Fibroblast of the aortic adventitia (primary cell): ENCODE data around the gene CROCC2. TPM values are rescaled to one million over a fixed set of nuclear protein-coding genes. Genes with fewer than 3 reads are reported as not detected.

Experiments
- DNase-seq: peaks from one replicate; pipeline ENCODE4 v3.0.0-alpha.2; 2010; ENCODE audit warnings: low read depth
- H3K4me3 ChIP-seq: 2 replicates; pipeline ENCODE4 v1.5.1; 2011; ENCODE audit warnings: low read depth, mild to moderate bottlenecking, control low read depth, low read length, moderate library complexity
- CTCF ChIP-seq: IDR thresholded peaks from 2 replicates; pipeline ENCODE4 v1.5.1; 2011; ENCODE audit warnings: mild to moderate bottlenecking, low read length, control low read depth, inconsistent platforms; ENCODE audit not compliant: insufficient read depth
- total RNA-seq: library from RNA; depleted of rRNA; stranded (reverse); fragments of >200 nt; gene quantifications from 2 replicates; pipeline ENCODE4 v1.2.3, GENCODE V29; 2012; ENCODE audit warnings: low replicate concordance

The CROCC2 gene
- total RNA-seq, 1 donor, result under 0.01 TPM

- no peak for TF ChIP-seq CTCF
- DNase-seq, result no peak
- no peak overlapping the region for H3K4me3 ChIP-seq
These were observed 134.1 kb downstream of the CROCC2 start for GRCh38 chr2:241040081-241040803.

- no peak for TF ChIP-seq CTCF
- no peak for DNase-seq
- H3K4me3 ChIP-seq, result no peak overlapping the region
These were observed 135.5 kb downstream of the CROCC2 start for GRCh38 chr2:241041589-241042158.

Other genes starting within 250 kb of the CROCC2 start
- gene AQP12B, start 223.5 kb upstream of the CROCC2 start, total RNA-seq, result not detected in 2 replicates
- not detected in 2 replicates for gene AQP12A, start 214.5 kb upstream of the CROCC2 start, total RNA-seq
- under 0.01 TPM in 1 of 2 replicates, not detected in the other for gene KIF1A, start 86.1 kb upstream of the CROCC2 start, total RNA-seq
- not detected in 2 replicates for gene AGXT, start 37.5 kb upstream of the CROCC2 start, total RNA-seq
- not detected in 2 replicates for gene MAB21L4, start 10.2 kb upstream of the CROCC2 start, total RNA-seq
- 77.5 and 105 TPM in 2 replicates for gene SNED1, start 92.3 kb downstream of the CROCC2 start, total RNA-seq
- gene MTERF4, start 196.0 kb downstream of the CROCC2 start, total RNA-seq, result 36.5 and 73.4 TPM in 2 replicates
- gene PASK, start 243.1 kb downstream of the CROCC2 start, total RNA-seq, result 3.8 and 21.9 TPM in 2 replicates
- 41.2 and 70.0 TPM in 2 replicates for gene PPP1R7, start 244.1 kb downstream of the CROCC2 start, total RNA-seq